Prostate gland (tissue), 2 donors: Measurements from ENCODE around the gene RFTN1. TPM values are rescaled to one million over a fixed set of nuclear protein-coding genes. Genes with fewer than 3 reads are reported as not detected.

Experiments used
- DNase-seq: peaks from one replicate; pipeline ENCODE4 v3.0.0-alpha.2; 2019; ENCODE audit warnings: low spot score
- H3K27ac ChIP-seq, 2 donors: fragments of 200-600 bp; sonication (generic); 2 replicates each; pipeline ENCODE4 v1.5.1; 2017 to 2019
- H3K27me3 ChIP-seq: fragments of 200-600 bp; sonication (generic); replicated peaks from 2 replicates; pipeline ENCODE4 v1.5.1; 2019; ENCODE audit not compliant: insufficient read depth
- H3K36me3 ChIP-seq, 2 donors: fragments of 200-600 bp; sonication (generic); 1 replicate in 1 of 2; 2 replicates in 1 of 2; pipeline versions ENCODE4 v1.5.1 to v1.8.1; 2017 to 2019
- H3K4me1 ChIP-seq: fragments of 200-600 bp; sonication (generic); replicated peaks from 2 replicates; pipeline ENCODE4 v1.5.1; 2019
- H3K4me3 ChIP-seq, 2 donors: fragments of 200-600 bp; sonication (generic); 2 replicates each; pipeline ENCODE4 v1.5.1; 2017 to 2019
- H3K9me3 ChIP-seq: fragments of 200-600 bp; sonication (generic); 2 replicates; pipeline ENCODE4 v1.5.1; 2017
- POLR2A ChIP-seq: fragments of 450-650 bp; IDR thresholded peaks from one replicate; pipeline ENCODE4 v1.6.1; 2016; ENCODE audit warnings: antibody characterized with exemption, mild to moderate bottlenecking
- POLR2AphosphoS5 ChIP-seq: sonication (generic); formaldehyde crosslinking; IDR thresholded peaks from one replicate; pipeline ENCODE4 v1.6.1; 2017; ENCODE audit warnings: antibody characterized with exemption
- WGBS: methylation state at CpG from one replicate; pipeline ENCODE4 v1.1.5; 2018; 5-methylcytosine and 5-hydroxymethylcytosine counted together
- intact Hi-C: fragments of 100-400 bp; cut with DNase I; formaldehyde crosslinking; loops from one replicate; pipeline ENCODE4 v1.14.2; 2022
- total RNA-seq, 2 donors: library from RNA; depleted of rRNA; stranded (reverse); fragments of >200 nt; gene quantifications; one replicate each; pipeline ENCODE4 v1.1.0, GENCODE V29; 2016
- TF ChIP-seq, protein P1 (sequence below), 4 experiments: fragments of 200-600 bp in 2 of 4; fragments of 450-650 bp in 2 of 4; sonication (generic) in 2 of 4; IDR thresholded peaks; 1 replicate in 3 of 4; 2 replicates in 1 of 4; pipeline ENCODE4 v1.5.1; 2016 to 2019; ENCODE audit warnings: antibody characterized with exemption in 4 of 4, mild to moderate bottlenecking in 2 of 4, moderate library complexity in 2 of 4

Gene RFTN1
- total RNA-seq, 2 donors from 2014 or later, result 7.4 to 16.1 TPM

DNA sequence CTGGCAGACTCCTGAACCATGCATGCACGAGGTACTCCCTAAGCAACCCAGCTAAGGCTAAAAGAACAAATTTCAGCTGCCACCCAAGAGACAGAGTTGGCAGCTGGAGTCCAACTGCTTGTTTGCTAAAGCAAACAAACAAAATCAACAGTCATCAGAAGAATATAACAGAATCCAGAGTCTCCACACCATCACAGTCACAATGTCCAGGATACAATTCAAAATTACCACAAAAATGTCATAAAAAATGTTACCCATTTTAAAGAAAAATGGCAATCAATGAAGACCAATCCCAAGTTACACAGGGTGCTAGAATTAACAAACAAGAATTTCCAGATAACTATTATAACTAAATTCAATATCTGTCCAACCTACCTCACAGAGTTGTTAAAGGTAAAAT is 42.9 kb downstream of the RFTN1 start:
- TF ChIP-seq POLR2AphosphoS5 (no peak), POLR2A (no peak)
- TF ChIP-seq, protein P1, sequence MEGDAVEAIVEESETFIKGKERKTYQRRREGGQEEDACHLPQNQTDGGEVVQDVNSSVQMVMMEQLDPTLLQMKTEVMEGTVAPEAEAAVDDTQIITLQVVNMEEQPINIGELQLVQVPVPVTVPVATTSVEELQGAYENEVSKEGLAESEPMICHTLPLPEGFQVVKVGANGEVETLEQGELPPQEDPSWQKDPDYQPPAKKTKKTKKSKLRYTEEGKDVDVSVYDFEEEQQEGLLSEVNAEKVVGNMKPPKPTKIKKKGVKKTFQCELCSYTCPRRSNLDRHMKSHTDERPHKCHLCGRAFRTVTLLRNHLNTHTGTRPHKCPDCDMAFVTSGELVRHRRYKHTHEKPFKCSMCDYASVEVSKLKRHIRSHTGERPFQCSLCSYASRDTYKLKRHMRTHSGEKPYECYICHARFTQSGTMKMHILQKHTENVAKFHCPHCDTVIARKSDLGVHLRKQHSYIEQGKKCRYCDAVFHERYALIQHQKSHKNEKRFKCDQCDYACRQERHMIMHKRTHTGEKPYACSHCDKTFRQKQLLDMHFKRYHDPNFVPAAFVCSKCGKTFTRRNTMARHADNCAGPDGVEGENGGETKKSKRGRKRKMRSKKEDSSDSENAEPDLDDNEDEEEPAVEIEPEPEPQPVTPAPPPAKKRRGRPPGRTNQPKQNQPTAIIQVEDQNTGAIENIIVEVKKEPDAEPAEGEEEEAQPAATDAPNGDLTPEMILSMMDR (IDR thresholded peaks at IDR 0.05), result no peak
- Histone ChIP-seq H3K4me1 (no peaks in the 10 kb centered on the region), H3K9me3 (no peaks in the 10 kb centered on the region), H3K27ac (no peak overlapping the region), H3K36me3 (no peaks in the 10 kb centered on the region), H3K27me3 (no peaks in the 10 kb centered on the region), H3K4me3 (no peak overlapping the region)
- 90% methylated on average over 1 of the region's 1 CpG for WGBS
- intact Hi-C loops, result no loop called here
- DNase-seq, result no peak

DNA sequence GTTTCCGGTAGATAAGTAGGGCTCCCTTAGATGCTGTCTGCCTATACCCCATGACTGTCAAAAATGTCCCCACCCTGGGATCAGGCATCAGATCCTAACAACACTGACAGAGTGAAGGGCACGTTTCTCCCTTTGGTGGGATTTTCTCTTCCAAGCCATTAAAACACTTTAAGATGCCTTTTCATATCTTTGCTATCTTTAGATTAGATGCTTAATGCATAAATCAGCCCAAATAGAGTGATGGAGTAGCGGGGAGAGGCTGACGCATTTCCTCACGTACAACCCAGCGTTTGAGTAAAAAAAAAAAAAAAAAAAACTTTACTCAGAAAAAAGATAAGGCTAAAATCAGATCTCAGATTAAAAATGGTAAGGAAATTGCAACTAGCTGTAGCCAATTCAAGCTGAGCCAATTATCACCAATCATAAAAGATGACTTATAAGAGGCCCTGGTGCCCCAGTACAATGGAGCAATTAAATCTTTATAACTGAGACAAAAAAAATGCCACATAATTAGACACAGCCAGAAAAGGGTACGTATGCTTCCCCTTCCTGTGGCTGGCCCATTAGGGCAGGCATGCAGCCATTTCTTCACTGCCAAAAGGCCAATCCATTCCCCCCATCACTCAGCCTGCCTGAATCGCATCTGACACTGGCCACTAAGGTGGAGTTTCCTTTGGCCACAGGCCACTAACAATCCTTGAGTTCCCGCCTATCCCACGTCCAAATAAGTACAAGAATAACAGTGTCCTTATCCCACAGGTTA is 45.0 kb downstream of the RFTN1 start:
- TF ChIP-seq POLR2AphosphoS5 (no peak), POLR2A (no peak)
- TF ChIP-seq, protein P1 (IDR thresholded peaks at IDR 0.05), result no peak
- no peak for DNase-seq
- H3K27ac ChIP-seq, result no peak overlapping the region

DNA sequence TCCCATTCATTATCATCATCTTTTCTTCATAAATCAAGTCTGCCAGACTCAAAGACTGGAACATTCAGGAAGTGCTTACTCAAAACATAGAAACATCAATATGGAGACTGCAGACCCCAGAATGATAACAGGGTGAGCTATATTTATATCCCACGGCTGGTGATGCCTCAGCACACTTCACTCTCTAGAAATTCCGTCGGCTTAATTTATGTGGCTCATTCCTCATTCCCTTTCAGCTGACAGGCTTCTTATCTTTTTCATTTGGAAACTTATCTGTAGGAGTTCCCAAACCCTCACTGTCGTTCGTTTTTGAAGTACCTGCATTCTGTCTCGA is 45.5 kb downstream of the RFTN1 start:
- DNase-seq, result no peak
- Histone ChIP-seq H3K36me3 (no peaks in the 10 kb centered on the region), H3K4me3 (no peak overlapping the region), H3K4me1 (no peaks in the 10 kb centered on the region), H3K9me3 (no peaks in the 10 kb centered on the region), H3K27ac (no peak overlapping the region), H3K27me3 (no peaks in the 10 kb centered on the region)
- WGBS, result 43% methylated on average over 6 of the region's 6 CpGs
- TF ChIP-seq POLR2AphosphoS5 (no peak), POLR2A (no peak)
- TF ChIP-seq, protein P1 (IDR thresholded peaks at IDR 0.05), result no peak
- intact Hi-C loops, result no loop called here

More for the DNA sequence above, 45.0 kb downstream of the RFTN1 start:
- H3K9me3 ChIP-seq, result no peaks in the 10 kb centered on the region
- intact Hi-C loops, result no loop called here
- no peaks in the 10 kb centered on the region for H3K4me1 ChIP-seq
- no peaks in the 10 kb centered on the region for H3K36me3 ChIP-seq
- no peak overlapping the region for H3K4me3 ChIP-seq
- 53% methylated on average over 10 of the region's 10 CpGs for WGBS
- no peaks in the 10 kb centered on the region for H3K27me3 ChIP-seq

DNA sequence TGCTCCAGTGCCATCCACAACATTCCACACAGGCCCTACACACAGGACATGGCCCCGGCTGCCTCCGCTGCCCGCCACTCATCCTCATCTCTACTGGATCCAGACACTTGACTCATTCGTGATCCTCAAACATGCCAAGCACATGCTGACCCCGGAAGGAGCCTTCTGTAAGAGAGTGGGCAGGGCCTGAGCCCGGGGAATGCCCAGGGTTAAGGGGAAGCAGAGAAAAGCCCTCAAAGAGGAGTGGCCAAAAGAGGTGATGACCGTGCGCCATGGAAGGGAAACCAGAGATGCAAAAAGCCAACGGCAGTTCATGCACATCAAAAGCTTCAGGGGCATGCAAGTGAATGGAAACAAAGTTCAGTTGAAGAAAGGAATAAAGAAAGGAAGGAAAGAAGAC is 46.1 kb downstream of the RFTN1 start:
- Histone ChIP-seq H3K4me3 (no peak overlapping the region), H3K27me3 (no peaks in the 10 kb centered on the region), H3K27ac (no peak overlapping the region), H3K36me3 (no peaks in the 10 kb centered on the region), H3K9me3 (no peaks in the 10 kb centered on the region), H3K4me1 (no peaks in the 10 kb centered on the region)
- no peak for DNase-seq
- intact Hi-C loops, result no loop called here
- 86% methylated on average over 8 of the region's 9 CpGs for WGBS
- TF ChIP-seq, protein P1 (IDR thresholded peaks at IDR 0.05), result no peak
- no peak for TF ChIP-seq POLR2A
- TF ChIP-seq POLR2AphosphoS5, result no peak

DNA sequence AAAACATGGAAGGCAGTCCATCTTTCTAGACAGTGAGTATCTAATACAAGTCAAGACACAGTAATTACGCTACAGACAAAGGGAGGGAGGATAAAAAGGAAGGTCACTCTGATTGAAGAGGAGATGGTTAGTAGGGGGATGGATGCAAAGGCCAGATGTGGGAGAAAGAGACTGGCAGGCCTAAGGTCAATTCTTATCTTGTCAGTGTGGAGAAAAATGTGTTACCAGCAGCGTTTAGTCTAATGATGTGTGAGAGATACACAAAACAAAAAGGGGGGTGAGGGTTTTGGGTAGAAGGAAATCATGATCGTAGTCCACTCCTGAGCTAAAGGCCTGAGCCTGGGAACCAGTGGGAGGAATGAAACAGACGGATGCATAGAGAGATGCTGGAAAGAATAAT is 46.7 kb downstream of the RFTN1 start:
- Histone ChIP-seq H3K9me3 (no peaks in the 10 kb centered on the region), H3K27me3 (no peaks in the 10 kb centered on the region), H3K36me3 (no peaks in the 10 kb centered on the region), H3K4me1 (no peaks in the 10 kb centered on the region), H3K4me3 (no peak overlapping the region), H3K27ac (no peak overlapping the region)
- DNase-seq, result no peak
- intact Hi-C loops, result no loop called here
- TF ChIP-seq, protein P1 (IDR thresholded peaks at IDR 0.05), result no peak
- TF ChIP-seq POLR2AphosphoS5 (no peak), POLR2A (no peak)
- 88% methylated on average over 4 of the region's 4 CpGs for WGBS
